GM10266 (cell line): ENCODE measurements around the gene REP15.
A peak's percentile ranks its signal among the peaks of the same experiment; 100 is the strongest.

Experiments used
- DNase-seq: peaks from one replicate; pipeline ENCODE4 v3.0.0; 2012; ENCODE audit errors: extremely low spot score
- TF ChIP-seq, protein P1 (sequence below): IDR thresholded peaks from 2 replicates; pipeline ENCODE4 v1.5.1; 2012; ENCODE audit warnings: mild to moderate bottlenecking, low read depth; ENCODE audit not compliant: control insufficient read depth, insufficient read depth; ENCODE audit errors: missing control alignments

The REP15 gene

GRCh38 chr12:27696864-27697564 lies 767 bp downstream of the REP15 start:
- DNase-seq: no peak
- TF ChIP-seq, protein P1, sequence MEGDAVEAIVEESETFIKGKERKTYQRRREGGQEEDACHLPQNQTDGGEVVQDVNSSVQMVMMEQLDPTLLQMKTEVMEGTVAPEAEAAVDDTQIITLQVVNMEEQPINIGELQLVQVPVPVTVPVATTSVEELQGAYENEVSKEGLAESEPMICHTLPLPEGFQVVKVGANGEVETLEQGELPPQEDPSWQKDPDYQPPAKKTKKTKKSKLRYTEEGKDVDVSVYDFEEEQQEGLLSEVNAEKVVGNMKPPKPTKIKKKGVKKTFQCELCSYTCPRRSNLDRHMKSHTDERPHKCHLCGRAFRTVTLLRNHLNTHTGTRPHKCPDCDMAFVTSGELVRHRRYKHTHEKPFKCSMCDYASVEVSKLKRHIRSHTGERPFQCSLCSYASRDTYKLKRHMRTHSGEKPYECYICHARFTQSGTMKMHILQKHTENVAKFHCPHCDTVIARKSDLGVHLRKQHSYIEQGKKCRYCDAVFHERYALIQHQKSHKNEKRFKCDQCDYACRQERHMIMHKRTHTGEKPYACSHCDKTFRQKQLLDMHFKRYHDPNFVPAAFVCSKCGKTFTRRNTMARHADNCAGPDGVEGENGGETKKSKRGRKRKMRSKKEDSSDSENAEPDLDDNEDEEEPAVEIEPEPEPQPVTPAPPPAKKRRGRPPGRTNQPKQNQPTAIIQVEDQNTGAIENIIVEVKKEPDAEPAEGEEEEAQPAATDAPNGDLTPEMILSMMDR: no peak

DNA sequence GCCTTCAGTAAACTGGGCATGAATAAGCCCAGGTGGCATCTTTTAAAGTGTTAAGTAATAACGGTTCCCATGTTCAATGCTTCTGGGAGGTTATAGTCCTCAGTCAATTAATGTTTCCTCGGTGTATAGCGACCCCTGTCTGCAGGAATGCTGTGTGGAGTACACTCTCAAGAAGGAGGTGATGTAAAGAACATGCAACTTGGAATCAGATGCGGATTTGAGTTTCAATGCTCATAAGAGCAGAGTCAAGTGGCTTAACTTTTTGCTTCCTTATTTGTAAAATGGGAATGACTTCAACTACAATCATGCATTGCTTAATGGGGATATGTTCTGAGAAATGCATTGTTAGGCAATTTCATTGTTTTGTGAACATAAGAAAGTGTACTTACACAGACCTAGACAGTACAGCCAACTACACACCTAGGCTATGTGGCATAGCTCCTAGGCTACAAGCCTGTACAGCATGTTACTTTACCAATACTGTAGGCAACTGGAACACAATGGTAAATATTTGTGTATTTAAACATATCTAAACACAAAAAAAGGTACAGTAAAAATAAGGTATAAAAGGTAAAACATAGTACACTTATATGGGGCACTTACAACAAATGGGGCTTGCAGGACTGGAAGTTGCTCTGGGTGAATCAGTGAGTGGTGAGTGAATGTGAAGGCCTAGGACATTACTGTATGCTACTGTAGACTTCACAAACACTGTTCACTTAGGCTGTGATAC lies 7.6 kb downstream of the REP15 start:
- TF ChIP-seq, protein P1: peak; percentile 91
- DNase-seq: peak; percentile 65

- DNase-seq: no peak
- TF ChIP-seq, protein P1: no peak
Measured at GRCh38 chr12:27705263-27705662, 9.0 kb downstream of the REP15 start.

GRCh38 chr12:27707216-27707615 lies 11.0 kb downstream of the REP15 start:
- DNase-seq: no peak
- TF ChIP-seq, protein P1: no peak

DNA sequence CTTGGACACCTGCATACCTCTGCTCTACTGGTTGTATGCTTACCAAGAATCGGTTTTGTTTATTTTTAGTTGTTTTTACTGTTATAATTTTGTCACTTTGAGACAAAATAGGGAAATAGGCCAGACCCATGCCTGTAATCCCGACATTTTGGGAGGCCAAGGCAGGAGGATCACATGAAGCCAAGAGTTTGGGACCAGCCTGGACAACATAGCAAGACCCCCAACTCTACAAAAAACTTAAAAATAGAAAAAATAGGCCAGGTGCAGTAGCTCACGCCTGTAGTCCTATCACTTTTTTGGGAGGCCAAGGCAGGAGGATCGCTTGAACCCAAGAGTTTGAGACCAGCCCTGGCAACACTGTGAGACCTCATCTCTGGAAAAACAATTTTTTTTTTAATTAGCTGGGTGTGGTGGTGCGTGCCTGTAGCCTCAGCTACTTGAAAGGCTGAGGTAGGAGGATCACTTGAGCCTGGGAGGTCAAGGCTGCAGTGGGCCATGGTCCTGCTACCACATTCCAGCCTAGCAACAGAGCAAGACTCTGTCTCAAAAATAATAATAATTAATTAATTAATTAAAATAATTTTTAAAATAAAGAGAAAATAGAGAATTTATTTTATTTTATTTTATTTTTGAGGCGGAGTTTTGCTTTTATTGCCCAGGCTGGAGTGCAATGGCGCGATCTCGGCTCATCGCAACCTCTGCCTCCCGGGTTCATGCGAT lies 13.1 kb downstream of the REP15 start:
- DNase-seq: no peak
- TF ChIP-seq, protein P1: no peak

DNA sequence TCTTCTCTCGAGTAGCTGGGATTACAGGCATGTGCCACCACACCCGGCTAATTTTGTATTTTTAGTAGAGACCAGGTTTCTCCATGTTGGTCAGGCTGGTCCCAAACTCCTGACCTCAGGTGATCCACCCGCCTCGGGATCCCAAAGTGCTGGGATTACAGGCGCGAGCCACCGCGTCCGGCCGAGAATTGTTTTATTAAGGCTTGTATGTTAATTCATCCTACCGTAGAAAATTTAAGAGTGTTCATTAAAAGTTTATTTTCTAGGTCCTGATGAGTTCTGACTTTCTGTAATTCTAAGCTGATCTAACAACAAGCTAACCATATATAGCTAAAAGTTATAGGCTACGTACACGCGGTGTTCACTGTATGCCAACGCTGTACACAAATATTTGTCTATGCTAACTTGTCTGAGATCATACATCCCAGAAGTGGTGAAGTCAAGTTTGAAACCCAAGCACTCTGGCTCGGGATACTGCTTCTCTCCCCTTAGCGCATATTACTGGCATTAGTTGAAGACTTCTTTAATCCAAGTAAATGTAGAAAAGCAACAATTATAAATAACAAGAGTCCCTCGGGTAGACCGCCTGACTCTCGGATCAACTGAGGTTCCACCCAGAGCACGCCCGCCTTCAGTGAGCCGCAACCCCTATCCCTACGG lies 13.8 kb downstream of the REP15 start:
- DNase-seq: no peak
- TF ChIP-seq, protein P1: no peak
